ENCODE results near the gene NLGN1. TPM values are rescaled to one million over a fixed set of nuclear protein-coding genes. Genes with fewer than 3 reads are reported as not detected.
A peak's percentile ranks its signal among the peaks of the same experiment; 100 is the strongest.

The NLGN1 gene
- total and polyA plus RNA-seq, 11 donors: 1.8 to 27.6 (median 15.5) TPM

- Histone ChIP-seq H3K4me3 (peak overlapping the region; percentile 51 to 81 (median 68)), H3K27me3 (peaks cover 0 to 42% (median 0%) of the 10 kb centered on the region in 9 donors), H3K4me1 (peaks cover 0 to 34% (median 6%) of the 10 kb centered on the region in 12 donors), H3K36me3 (no peaks in the 10 kb centered on the region), H3K9me3 (no peaks in the 10 kb centered on the region), H3K27ac (peak overlapping the region; percentile 11 to 91 (median 88))
- DNase-seq: peak; percentile 85 to 94 (median 91)
- WGBS, 4 donors: 0 to 2% (median 1%) methylated on average over 52 to 71 of the region's 71 CpGs
- peak; percentile 92 to 94 (median 94) for ATAC-seq
- intact Hi-C loops (cut with DNase I): loop anchor here in 5 of 10 donors (5.0 to 10.0 kb wide), 8 partner anchors 408 to 1047 kb away; no protein-coding TSS in a partner anchor
- TF ChIP-seq POLR2A (IDR thresholded peaks at IDR 0.05): peak in 1 of 2 donors; percentile 76
- TF ChIP-seq, protein P1, sequence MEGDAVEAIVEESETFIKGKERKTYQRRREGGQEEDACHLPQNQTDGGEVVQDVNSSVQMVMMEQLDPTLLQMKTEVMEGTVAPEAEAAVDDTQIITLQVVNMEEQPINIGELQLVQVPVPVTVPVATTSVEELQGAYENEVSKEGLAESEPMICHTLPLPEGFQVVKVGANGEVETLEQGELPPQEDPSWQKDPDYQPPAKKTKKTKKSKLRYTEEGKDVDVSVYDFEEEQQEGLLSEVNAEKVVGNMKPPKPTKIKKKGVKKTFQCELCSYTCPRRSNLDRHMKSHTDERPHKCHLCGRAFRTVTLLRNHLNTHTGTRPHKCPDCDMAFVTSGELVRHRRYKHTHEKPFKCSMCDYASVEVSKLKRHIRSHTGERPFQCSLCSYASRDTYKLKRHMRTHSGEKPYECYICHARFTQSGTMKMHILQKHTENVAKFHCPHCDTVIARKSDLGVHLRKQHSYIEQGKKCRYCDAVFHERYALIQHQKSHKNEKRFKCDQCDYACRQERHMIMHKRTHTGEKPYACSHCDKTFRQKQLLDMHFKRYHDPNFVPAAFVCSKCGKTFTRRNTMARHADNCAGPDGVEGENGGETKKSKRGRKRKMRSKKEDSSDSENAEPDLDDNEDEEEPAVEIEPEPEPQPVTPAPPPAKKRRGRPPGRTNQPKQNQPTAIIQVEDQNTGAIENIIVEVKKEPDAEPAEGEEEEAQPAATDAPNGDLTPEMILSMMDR (IDR thresholded peaks at IDR 0.05): peak in 2 of 12 donors; percentile 16 to 24
These were observed 1.9 kb upstream of the NLGN1 start for GRCh38 chr3:173395412-173396181.

- Histone ChIP-seq H3K36me3 (no peaks in the 10 kb centered on the region), H3K4me1 (peaks cover 0 to 34% (median 6%) of the 10 kb centered on the region in 12 donors), H3K27me3 (peaks cover 0 to 42% (median 0%) of the 10 kb centered on the region in 9 donors), H3K27ac (peak overlapping the region; percentile 43 to 91 (median 88)), H3K9me3 (no peaks in the 10 kb centered on the region), H3K4me3 (peak overlapping the region; percentile 51 to 81 (median 68))
- ATAC-seq: no peak
- intact Hi-C loops (cut with DNase I): loop anchor here in 5 of 10 donors (5.0 to 10.0 kb wide), 8 partner anchors 409 to 1046 kb away; no protein-coding TSS in a partner anchor
- 0 to 1% (median 1%) methylated on average over 28 to 29 of the region's 29 CpGs for WGBS, 4 donors
- no peak for TF ChIP-seq POLR2A (IDR thresholded peaks at IDR 0.05)
- TF ChIP-seq, protein P1 (IDR thresholded peaks at IDR 0.05): no peak
- peak in 1 of 5 donors; percentile 27 for DNase-seq
These were observed 1.1 kb upstream of the NLGN1 start for GRCh38 chr3:173396191-173397041.

GRCh38 chr3:173398111-173398479 lies 551 bp downstream of the NLGN1 start:
- Histone ChIP-seq H3K36me3 (no peaks in the 10 kb centered on the region), H3K4me1 (peaks cover 0 to 34% (median 6%) of the 10 kb centered on the region in 12 donors), H3K4me3 (peak overlapping the region; percentile 51 to 81 (median 68)), H3K9me3 (no peaks in the 10 kb centered on the region), H3K27me3 (peaks cover 0 to 42% (median 0%) of the 10 kb centered on the region in 9 donors), H3K27ac (peak overlapping the region; percentile 43 to 90 (median 88))
- no peak for TF ChIP-seq POLR2A (IDR thresholded peaks at IDR 0.05)
- TF ChIP-seq, protein P1 (IDR thresholded peaks at IDR 0.05): no peak
- ATAC-seq: peak; percentile 2 to 25 (median 7)
- intact Hi-C loops (cut with DNase I): loop anchor here in 5 of 10 donors (5.0 to 10.0 kb wide), 8 partner anchors 411 to 1044 kb away; no protein-coding TSS in a partner anchor
- peak in 1 of 5 donors; percentile 67 for DNase-seq
- 4% methylated on average over 8 to 15 of the region's 15 CpGs for WGBS, 4 donors

Measured in heart left ventricle (tissue), 16 donors.